IPS DF 4.7 (cell line): ENCODE measurements around the gene RAB11FIP5.

Experiments
- DNase-seq: peaks from one replicate; pipeline ENCODE4 v3.0.0-alpha.2; 2013; ENCODE audit warnings: low spot score; ENCODE audit errors: extremely low read depth

Gene RAB11FIP5

GRCh38 chr2:73088211-73088610, 24.5 kb downstream of the RAB11FIP5 start:
- DNase-seq: no peak

- no peak for DNase-seq
Observed at GRCh38 chr2:73087311-73087710, 25.4 kb downstream of the RAB11FIP5 start.

- DNase-seq: peak; percentile 33
Observed at GRCh38 chr2:73085691-73086090, 27.1 kb downstream of the RAB11FIP5 start.

- DNase-seq: no peak
Observed at GRCh38 chr2:73084971-73085370, 27.8 kb downstream of the RAB11FIP5 start.

- DNase-seq: no peak
Observed at GRCh38 chr2:73083886-73084800, 28.6 kb downstream of the RAB11FIP5 start.

- no peak for DNase-seq
Observed at GRCh38 chr2:73082523-73083410, 30.0 kb downstream of the RAB11FIP5 start.

GRCh38 chr2:73081181-73081671, 31.5 kb downstream of the RAB11FIP5 start:
- DNase-seq: no peak

- no peak for DNase-seq
Observed at GRCh38 chr2:73080321-73081131, 32.2 kb downstream of the RAB11FIP5 start.

GRCh38 chr2:73079636-73080035, 33.1 kb downstream of the RAB11FIP5 start:
- no peak for DNase-seq

GRCh38 chr2:73078457-73079411, 34.0 kb downstream of the RAB11FIP5 start:
- DNase-seq: no peak

GRCh38 chr2:73077424-73077795, 35.3 kb downstream of the RAB11FIP5 start:
- DNase-seq: no peak

GRCh38 chr2:73076701-73077423, 35.9 kb downstream of the RAB11FIP5 start:
- DNase-seq: no peak

- no peak for DNase-seq
Observed at GRCh38 chr2:73075477-73076373, 37.0 kb downstream of the RAB11FIP5 start.

GRCh38 chr2:73074110-73075069, 38.4 kb downstream of the RAB11FIP5 start:
- DNase-seq: no peak

- DNase-seq: no peak
Observed at GRCh38 chr2:73072416-73072815, 40.3 kb downstream of the RAB11FIP5 start.

GRCh38 chr2:73072129-73072395, 40.7 kb downstream of the RAB11FIP5 start:
- no peak for DNase-seq

- DNase-seq: peak; percentile 68
Observed at GRCh38 chr2:73071360-73072128, 41.2 kb downstream of the RAB11FIP5 start, which contains the start of gene SFXN5. Gene SFXN5 (minus strand): TSS chr2:73071712. CDS start chr2:73071705, 7 bp downstream.
